ENCODE results near the gene HIPK4. TPM values are rescaled to one million over a fixed set of nuclear protein-coding genes. Genes with fewer than 3 reads are reported as not detected.

The HIPK4 gene
- total RNA-seq, 4 donors from 2014 or later: 0.13 to 0.88 (median 0.51) TPM

DNA sequence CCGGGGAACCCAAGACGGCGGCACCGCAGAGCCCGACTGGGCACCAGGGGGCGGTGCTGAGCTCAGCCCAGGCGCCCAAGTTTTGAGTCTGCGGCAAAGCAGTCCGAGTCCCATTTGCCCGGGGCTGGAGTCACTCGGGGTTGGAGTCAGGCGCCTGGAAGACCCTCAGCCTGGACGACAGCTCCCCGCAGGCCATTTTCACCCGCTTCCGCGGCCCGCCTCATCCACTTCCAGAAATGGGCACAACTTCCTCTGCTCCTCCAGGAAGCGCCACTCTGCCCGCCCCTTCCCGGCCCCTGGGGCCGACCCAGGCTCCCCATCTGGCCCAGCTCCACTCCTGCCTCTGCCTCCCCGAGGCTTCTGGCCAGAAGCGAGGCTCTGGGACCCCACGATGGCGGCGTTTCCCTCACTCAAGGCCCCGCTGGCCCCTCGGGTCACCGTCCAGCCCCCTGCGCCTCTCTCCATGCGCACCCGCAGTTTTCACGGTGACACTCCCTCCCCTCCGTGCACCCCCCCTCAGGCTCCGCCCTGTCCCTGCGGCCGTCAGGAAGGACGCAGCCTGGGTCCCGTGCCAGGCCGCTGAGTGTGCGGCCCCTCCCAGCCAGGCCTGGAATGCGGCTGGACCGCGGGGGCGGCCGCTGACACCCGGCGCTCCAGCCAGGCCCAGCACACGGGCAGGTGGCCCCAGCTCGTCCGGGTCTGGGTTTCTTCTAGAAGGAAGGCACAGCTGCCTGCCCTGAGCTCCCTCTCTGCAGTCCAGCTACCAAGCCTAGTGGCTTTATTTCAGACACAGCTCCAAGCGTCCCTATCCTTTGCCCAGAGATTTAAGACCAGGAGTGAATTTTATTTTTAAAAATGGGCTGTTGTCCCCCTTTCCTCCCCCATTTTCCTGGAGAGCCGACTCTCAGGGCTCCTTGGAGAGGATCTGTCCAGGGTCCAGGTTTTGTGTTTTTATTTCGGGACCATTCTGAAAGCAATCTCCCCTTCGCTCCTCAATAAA, 31.1 kb upstream of the HIPK4 start:
- DNase-seq (ENCODE audit: low spot score in 2 of 2): peak; percentile 92 to 98
- WGBS, 2 donors: 2% methylated on average over 53 to 56 of the region's 56 CpGs
- TF ChIP-seq, protein P1, sequence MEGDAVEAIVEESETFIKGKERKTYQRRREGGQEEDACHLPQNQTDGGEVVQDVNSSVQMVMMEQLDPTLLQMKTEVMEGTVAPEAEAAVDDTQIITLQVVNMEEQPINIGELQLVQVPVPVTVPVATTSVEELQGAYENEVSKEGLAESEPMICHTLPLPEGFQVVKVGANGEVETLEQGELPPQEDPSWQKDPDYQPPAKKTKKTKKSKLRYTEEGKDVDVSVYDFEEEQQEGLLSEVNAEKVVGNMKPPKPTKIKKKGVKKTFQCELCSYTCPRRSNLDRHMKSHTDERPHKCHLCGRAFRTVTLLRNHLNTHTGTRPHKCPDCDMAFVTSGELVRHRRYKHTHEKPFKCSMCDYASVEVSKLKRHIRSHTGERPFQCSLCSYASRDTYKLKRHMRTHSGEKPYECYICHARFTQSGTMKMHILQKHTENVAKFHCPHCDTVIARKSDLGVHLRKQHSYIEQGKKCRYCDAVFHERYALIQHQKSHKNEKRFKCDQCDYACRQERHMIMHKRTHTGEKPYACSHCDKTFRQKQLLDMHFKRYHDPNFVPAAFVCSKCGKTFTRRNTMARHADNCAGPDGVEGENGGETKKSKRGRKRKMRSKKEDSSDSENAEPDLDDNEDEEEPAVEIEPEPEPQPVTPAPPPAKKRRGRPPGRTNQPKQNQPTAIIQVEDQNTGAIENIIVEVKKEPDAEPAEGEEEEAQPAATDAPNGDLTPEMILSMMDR (IDR thresholded peaks at IDR 0.05): peak in 1 of 3 donors; percentile 55
- no peak for TF ChIP-seq POLR2A (IDR thresholded peaks at IDR 0.05)
- H3K4me3 ChIP-seq (ENCODE audit: low read depth, poor library complexity, severe bottlenecking): peak overlapping the region; percentile 42
- intact Hi-C loops (cut with DNase I; ENCODE audit: low total_unique reads): no loop called here

DNA sequence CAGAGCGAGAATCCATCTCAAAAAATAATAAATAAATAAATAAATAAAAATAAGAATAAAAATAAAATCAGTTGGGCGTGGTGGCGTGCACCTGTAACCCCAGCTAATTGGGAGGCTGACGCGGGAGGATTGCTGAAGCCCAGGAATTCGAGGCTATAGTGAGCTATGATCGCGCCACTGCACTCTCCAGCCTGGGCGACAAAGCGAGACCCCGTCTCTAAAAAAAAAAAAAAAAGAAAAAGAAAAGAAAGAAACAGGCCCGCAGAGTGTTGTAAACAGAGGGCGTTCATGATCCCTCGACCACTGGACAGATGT, 30.4 kb upstream of the HIPK4 start:
- 46 to 48% methylated on average over 14 of the region's 14 CpGs for whole genome bisulfite sequencing, 2 donors
- TF ChIP-seq, protein P1 (IDR thresholded peaks at IDR 0.05): no peak
- TF ChIP-seq POLR2A (IDR thresholded peaks at IDR 0.05): no peak
- H3K4me3 ChIP-seq (ENCODE audit: low read depth, poor library complexity, severe bottlenecking): no peak overlapping the region
- intact Hi-C loops (cut with DNase I; ENCODE audit: low total_unique reads): no loop called here
- DNase-seq (ENCODE audit: low spot score in 2 of 2): no peak

DNA sequence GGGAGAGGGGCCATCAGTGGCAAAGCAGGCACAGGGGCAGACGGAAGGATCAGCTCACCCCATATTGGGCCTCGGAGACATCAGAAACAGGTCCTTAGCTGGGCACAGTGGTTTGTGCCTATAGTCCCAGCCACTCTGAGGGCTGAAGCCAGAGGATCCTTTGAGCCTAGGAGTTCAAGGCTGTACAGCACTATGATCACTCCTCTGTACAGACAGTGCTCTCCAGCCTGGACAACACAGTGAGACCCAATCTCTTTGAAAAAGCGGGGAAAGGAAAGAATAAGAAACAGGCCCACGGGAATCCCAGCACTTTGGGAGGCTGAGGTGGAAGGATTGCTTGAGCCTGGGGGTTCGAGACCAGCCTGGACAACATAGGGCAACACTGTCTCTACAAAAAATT, 29.8 kb upstream of the HIPK4 start:
- WGBS, 2 donors: 90 to 95% methylated on average over 5 of the region's 5 CpGs

DNA sequence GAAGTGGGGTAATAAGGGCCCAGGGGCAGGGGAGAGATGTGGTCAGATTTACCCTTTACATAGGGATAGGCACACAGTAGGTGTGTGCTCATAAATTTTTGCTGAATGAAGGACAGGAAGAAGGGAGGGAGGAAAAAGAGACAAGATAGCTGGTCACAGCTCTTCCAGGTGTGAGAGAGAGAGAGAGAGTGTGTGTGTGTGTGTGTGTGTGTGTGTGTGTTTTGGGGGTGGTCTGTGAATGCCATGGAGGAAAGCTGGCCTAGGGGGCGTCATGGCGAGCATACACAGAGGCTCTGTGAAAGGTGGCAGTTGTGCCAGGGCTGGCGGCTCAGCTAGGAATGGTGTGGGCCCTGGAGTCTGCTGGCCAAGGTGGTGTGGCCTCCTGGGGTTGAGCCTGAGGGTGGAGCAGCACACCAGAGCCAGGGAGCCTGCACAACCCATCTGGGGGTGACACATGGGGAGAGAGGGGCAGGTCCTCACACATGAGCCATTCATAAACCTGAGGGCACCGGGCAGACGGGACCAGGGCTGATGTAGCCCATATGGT, 29.2 kb upstream of the HIPK4 start:
- TF ChIP-seq, protein P1 (IDR thresholded peaks at IDR 0.05): no peak
- TF ChIP-seq POLR2A (IDR thresholded peaks at IDR 0.05): no peak
- intact Hi-C loops (cut with DNase I; ENCODE audit: low total_unique reads): no loop called here
- WGBS, 2 donors: 73 to 86% methylated on average over 5 of the region's 5 CpGs
- no peak overlapping the region for H3K4me3 ChIP-seq (ENCODE audit: low read depth, poor library complexity, severe bottlenecking)
- no peak for DNase-seq (ENCODE audit: low spot score in 2 of 2)

More for the DNA sequence above, 29.8 kb upstream of the HIPK4 start:
- intact Hi-C loops (cut with DNase I; ENCODE audit: low total_unique reads): no loop called here
- DNase-seq (ENCODE audit: low spot score in 2 of 2): no peak
- no peak overlapping the region for H3K4me3 ChIP-seq (ENCODE audit: low read depth, poor library complexity, severe bottlenecking)
- TF ChIP-seq, protein P1 (IDR thresholded peaks at IDR 0.05): no peak

DNA sequence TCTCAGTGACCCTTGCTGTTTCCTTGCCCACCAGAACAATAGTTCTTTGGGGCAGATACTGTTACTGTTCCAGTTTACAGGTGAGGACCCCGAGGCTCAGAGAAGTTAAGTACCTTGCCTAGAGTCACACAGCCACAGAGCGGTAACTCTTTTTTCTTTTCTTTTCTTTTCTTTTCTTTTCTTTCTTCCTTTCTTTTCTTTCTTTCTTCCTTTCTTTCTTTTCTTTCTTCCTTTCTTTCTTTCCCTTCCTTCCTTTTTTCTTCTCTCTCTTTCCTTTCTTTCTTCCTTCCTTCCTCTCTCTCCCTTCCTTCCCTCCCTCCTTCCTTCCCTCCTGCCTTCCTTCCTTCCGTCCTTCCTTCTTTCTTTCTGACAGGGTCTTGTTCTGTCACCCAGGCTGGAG, 28.1 kb upstream of the HIPK4 start:
- DNase-seq (ENCODE audit: low spot score in 2 of 2): no peak
- WGBS, 2 donors: 87 to 88% methylated on average over 3 of the region's 3 CpGs
- TF ChIP-seq POLR2A (IDR thresholded peaks at IDR 0.05): no peak
- TF ChIP-seq, protein P1 (IDR thresholded peaks at IDR 0.05): no peak
- no peak overlapping the region for H3K4me3 ChIP-seq (ENCODE audit: low read depth, poor library complexity, severe bottlenecking)
- intact Hi-C loops (cut with DNase I; ENCODE audit: low total_unique reads): no loop called here
